ENCODE results near the gene TCF23.
"Not testable (repeated sequence)": the region's sequence is repeated elsewhere in the genome, so short reads cannot be mapped to it uniquely, and the experiment has no call there.

Gene TCF23

DNA sequence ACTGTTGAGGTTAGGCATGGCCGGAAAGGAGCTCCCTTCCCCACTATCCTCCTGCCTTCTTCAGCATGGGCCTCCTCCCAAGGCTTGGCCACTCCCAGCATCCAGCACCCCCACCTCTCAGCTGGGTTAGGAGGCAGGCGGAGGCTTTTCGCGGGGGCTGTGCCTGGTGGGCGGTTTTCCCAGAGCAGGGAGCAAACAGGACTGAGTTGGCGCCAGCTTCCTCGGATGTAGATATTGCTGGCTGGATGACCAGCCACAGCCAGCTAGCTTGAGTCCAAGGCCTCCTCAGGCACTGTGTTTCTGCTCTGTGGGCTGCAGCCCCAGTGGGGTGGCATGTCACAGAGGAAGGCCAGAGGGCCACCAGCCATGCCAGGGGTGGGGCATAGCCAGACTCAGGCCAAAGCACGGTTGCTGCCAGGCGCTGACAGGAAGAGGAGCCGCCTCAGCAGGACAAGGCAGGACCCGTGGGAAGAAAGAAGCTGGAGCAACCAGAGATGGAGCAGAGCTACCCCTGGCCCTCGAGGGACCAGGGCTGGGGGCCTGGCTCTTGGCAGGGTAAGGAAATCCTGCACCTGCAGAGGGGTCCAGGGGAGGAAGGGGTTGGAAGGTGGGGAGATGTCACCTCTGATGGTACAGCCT lies at the start of gene TCF23:
TSS of gene TCF23 (plus strand) at position 204 of the 639 bp plus-strand sequence. CDS start at position 334, 130 bp downstream.
- no peak for DNase-seq

GRCh38 chr2:27099334-27099955 lies 49.4 kb upstream of the TCF23 start:
- no peak for DNase-seq

DNA sequence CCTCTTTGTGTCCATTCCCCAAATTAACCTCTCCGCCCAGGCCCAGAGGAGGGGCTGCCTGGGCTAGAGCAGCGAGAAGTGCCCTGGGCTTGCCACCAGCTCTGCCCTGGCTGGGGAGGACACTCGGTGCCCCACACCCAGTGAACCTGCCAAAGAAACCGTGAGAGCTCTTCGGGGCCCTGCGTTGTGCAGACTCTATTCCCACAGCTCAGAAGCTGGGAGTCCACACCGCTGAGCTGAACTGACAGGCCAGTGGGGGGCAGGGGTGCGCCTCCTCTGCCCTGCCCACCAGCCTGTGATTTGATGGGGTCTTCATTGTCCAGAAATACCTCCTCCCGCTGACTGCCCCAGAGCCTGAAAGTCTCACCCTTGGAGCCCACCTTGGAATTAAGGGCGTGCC lies 48.8 kb upstream of the TCF23 start:
- DNase-seq: no peak

DNA sequence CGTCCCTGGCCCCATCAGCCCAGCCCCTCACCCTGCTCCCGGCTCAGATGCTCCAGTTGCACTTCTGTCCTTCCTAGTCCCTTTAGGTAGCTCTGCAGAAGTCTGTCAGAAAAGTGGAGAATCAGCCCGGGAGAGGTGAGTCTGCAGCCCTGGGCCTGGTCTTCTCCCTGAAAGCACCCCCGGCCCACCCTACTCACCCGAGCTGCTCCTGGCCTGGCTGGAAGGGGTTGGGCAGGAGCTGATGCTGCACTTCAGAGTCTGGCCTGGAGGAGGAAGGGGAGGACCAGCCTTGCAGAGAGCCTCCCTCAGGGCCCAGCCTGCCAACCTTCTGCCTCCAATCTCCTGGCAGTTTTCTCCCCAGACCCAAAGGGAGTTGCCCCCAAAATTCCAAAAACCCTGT lies 46.5 kb upstream of the TCF23 start:
- DNase-seq: no peak

DNA sequence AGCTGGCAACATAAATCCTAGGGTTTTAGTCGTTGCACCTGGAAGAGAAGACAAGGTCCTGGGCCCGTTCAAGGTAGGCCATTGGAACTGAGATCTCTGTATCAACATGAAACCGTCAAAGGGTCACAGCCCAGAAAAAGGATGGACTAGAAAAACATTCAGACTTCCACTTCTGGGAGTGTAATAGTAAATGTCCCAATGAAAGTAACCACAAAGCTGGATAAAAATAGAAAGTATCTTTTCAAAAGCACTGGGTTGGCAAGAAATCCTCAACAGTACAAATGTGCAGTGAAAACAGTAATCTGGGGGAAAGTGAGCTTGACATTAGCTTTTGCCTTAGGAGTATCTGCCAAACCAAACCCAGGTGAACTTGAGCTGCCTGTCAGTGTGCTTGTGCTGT lies 42.8 kb upstream of the TCF23 start:
- no peak for DNase-seq

- DNase-seq: no peak
Measured at GRCh38 chr2:27108221-27108620, 40.6 kb upstream of the TCF23 start.

DNA sequence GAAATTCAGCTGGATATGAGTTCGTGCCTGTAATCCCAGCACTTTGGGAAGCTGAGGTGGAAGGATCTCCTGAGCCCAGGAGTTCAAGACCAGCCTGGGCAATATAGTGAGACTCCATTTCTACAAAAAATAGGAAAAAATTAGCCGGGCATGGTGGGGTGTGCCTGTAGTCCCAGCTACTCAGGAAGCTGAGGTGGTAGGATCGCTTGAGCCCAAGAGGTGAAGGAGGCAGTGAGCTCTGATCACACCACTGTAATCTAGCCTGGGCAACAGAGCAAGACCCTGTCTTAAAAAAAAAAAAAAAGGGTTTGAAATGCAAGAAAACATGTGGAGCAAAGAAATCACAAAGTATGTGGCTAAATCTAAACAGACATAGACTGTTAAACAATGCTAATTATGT lies 39.7 kb upstream of the TCF23 start:
- no peak for DNase-seq

GRCh38 chr2:27110603-27111352 lies 38.0 kb upstream of the TCF23 start:
- DNase-seq: not testable (repeated sequence)

- DNase-seq: not testable (repeated sequence)
Measured at GRCh38 chr2:27111392-27112078, 37.3 kb upstream of the TCF23 start.

GRCh38 chr2:27115519-27115918 lies 33.3 kb upstream of the TCF23 start:
- DNase-seq: no peak

- no peak for DNase-seq
Measured at GRCh38 chr2:27117995-27118524, 30.7 kb upstream of the TCF23 start.

DNA sequence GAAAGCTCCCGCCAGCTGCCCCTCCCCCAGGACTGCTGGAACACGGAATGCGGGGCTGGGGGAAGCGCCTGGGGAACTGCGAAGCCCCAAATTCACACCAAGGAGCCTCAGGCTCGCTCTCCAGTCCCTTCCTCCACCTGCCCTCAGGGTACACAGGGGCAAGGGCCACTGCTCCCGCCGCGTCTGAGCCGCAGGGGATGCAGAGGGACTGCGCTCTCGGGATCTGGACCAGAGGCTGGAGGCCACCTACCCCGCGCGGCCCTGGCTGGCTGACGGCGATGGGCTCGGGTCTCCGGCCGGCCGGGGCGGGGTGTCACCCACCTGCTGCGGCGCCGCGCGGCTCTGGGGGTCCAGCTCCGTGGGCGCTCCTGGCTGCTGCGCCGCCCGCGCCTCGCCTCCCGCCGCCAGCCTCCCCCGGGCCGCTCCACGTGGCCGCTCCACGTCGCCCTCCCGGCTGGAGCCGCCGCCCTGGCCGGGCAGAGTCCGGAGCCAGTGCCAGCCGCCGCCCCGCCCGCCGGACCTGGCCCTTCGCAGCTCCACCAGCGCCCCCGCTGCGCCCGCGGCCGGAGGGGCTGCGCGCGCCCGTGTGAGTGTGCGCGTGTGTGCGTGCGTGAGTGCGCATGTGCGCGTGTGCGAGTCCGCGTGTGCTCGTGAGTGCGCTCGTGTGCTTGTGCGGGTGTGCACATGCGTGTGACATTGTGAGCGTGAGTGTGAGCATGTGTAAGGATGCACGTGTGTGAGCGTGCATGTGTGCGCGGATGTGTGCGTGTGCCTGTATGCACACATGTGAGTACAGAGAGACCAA lies 30.1 kb upstream of the TCF23 start, which contains the start of gene CGREF1:
TSS of gene CGREF1 (minus strand) at position 604 of the 805 bp plus-strand sequence. CDS start 14,762 bp downstream, outside the sequence.
- DNase-seq: peak; percentile 12

GRCh38 chr2:27119330-27119670 lies 29.5 kb upstream of the TCF23 start:
- DNase-seq: not testable (repeated sequence)

DNA sequence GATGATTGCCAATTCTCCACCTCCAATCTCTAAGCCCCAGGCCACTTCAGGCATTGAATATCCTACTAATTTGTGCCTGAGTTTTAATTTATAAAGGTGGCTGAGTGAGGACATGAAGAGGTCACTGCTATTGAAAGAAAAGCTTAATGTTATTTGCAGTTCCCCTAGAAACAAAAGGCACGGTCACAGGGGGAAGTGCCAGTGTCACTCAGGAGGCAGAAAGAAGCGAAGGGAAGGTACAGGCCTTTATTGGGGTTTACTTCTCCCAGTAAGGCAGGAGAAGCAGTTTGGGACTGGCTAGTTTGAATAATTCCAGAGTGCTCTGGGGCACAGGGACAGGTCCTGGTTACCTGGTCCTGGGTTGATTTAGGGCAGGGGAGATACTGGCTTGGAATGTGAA lies 26.9 kb upstream of the TCF23 start:
- no peak for DNase-seq

DNA sequence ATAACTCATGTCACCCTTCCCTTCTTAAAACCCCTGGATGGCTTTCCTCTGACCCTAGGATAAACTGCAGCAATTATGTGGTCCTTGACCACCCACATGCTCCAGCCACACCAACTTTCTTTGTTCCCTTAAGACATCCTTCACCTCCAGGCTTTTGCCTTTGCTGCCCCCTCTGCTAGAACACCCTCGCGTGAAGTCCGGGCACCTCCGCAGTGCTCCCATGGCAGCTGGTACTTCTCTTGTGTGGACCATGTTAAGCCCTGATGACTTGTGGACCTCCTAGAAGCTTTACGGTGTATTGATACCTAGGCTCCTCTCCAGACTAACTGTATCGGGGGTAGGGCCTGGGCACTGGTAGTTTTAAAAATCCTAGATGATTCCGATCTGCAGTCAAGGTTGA lies 26.0 kb upstream of the TCF23 start:
- DNase-seq: no peak

DNA sequence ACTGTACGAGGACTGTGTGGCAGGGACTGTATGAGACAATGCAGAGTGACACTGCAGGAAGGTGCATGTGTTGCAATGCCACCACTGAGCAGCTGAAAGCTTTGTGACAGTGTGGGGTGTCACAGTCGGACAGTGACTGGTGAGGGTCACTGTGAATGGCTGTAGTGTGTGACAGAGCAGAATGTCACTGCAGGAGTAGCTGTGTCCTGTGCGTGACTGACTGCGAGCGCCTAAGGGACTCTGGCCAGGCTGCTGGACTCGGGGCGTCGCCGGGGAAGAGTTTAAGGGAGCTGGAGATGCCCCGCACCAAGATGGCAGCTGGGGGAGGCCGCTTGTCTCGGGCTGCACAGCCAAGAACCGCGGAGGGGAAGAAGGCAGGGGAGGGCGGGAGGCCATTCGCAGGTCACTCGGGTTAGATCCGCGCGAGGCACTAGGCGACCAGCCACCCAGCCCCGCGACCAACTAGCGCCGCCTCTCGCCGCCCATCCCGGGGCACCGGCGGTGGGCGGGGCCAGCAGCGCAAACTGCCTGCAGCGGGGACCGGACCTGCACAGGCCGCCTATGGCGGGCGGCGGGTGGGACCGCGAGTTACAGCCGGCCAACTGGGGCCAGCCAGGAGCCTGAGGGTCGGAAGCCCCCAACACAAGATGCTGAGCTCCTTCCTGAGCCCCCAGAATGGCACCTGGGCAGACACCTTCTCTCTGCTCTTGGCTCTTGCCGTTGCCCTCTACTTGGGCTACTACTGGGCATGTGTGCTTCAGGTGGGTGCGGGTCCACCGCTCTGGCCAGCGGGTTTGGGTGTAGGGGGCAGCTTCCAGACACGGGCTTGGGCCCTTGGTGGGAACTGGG lies 25.3 kb upstream of the TCF23 start, which contains the start of gene ABHD1:
TSS of gene ABHD1 (plus strand) at position 514 of the 849 bp plus-strand sequence. CDS start at position 648, 134 bp downstream.
- no peak for DNase-seq

DNA sequence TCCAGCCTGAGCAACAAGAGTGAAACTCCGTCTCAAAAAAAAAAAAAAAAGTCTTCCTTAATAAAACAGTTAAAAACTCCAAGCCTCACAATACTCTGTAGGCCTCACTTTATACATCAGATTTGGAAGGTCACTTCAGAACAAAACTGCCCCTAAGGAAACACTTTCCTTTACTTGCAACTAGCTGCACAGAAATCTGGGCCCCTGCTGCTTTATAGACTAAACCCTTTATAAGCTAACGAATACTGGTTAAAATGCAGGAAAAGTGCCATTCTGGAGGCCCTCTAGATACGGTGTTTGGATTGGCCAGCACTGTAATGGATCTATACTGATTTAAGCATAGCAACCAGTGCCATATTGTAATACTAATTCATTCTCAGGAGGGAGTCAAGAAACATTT lies 23.7 kb upstream of the TCF23 start:
- no peak for DNase-seq

- DNase-seq: no peak
Measured at GRCh38 chr2:27126252-27126710, 22.5 kb upstream of the TCF23 start.

DNA sequence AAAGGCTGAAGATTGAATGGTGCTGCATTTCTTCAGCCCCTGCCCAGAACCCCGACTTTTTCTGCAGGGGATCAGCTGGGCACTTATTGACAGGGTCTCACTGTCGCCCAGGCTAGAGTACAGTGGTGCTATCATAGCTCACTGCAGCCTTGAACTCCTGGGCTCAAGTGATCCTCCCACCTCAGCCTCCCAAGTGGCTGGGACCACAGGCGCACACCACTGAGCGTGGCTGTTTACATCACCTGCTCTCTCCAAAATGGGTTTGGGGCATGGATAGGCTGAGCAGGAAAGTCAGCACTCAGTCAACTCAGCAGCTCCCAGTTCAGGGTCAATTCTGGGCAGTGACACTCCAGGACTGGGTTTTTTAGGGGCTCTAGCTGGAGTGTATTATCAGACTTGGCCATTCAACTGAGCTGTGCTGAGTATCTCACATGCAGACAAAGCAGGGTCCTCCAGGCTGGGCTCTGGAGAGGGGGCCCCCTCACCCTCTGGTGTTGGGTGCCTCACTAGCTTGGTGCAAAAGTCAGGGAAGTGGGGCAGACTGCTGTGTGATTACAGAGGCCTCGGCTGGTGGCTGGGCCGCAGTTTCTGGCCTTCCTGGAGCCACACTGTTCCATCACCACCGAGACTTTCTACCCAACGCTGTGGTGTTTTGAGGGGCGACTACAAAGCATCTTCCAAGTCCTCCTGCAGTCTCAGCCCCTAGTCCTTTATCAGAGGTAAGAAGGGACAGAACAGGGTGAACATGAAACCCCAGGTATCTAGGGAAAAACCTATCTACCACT lies 20.7 kb upstream of the TCF23 start:
- DNase-seq: no peak

Measured in NCI-H1092 (cell line).